OCI-LY7 (cell line): ENCODE data around the gene OR1F1.

Experiments used
- EZH2phosphoT487 ChIP-seq: fragments of 200-600 bp; sonication (generic); IDR thresholded peaks from 2 replicates; pipeline ENCODE4 v1.6.1; 2018; ENCODE audit warnings: low read depth, borderline replicate concordance, mild to moderate bottlenecking, mixed run types, antibody characterized with exemption, low read length, moderate library complexity, mixed read lengths
- TF ChIP-seq, protein P1 (sequence below): fragments of 200-600 bp; sonication (generic); conservative IDR thresholded peaks from 2 replicates; pipeline ENCODE4 v1.5.1; 2014; ENCODE audit warnings: mild to moderate bottlenecking, antibody characterized with exemption, low read length, moderate library complexity, mixed read lengths

DNA sequence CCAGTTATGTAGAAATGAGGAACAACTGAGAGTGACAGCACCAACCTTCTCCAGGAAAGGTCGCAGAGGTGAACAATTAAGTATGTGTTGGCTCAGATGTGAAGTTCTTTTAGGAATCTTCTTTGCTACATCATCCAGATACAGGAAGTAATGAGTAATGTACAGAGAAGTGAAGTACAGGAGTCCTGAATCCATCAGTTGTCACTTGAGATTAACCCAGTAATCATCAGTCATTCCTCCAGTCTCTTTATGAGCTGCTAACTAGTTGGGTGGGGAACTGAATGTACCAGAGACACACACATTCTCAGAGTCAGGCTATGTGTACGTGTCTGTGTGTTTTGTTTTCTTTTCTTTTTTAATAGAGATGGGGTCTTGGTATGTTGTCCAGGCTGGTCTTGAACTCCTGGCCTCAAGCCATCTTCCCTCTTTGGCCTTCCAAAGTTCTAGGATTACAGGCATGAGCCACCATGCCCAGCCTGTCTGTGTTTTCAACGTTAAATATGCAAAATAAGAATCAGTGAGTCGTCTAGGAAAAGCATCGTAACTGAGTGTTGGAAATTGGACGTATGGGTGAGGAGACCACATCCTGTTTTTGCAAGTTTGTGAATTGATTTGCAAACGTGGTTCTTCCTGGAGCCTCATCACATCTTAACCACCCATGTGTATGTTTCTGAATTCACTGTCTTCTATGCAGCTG, 27.0 kb downstream of the OR1F1 start:
- TF ChIP-seq, protein P1, sequence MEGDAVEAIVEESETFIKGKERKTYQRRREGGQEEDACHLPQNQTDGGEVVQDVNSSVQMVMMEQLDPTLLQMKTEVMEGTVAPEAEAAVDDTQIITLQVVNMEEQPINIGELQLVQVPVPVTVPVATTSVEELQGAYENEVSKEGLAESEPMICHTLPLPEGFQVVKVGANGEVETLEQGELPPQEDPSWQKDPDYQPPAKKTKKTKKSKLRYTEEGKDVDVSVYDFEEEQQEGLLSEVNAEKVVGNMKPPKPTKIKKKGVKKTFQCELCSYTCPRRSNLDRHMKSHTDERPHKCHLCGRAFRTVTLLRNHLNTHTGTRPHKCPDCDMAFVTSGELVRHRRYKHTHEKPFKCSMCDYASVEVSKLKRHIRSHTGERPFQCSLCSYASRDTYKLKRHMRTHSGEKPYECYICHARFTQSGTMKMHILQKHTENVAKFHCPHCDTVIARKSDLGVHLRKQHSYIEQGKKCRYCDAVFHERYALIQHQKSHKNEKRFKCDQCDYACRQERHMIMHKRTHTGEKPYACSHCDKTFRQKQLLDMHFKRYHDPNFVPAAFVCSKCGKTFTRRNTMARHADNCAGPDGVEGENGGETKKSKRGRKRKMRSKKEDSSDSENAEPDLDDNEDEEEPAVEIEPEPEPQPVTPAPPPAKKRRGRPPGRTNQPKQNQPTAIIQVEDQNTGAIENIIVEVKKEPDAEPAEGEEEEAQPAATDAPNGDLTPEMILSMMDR = no peak
- no peak for TF ChIP-seq EZH2phosphoT487
